HepG2 (cell line): ENCODE results near the gene SLC17A9. TPM values are rescaled to one million over a fixed set of nuclear protein-coding genes. Genes with fewer than 3 reads are reported as not detected.

Experiments
- DRAP1 ChIP-seq: IDR thresholded peaks from 2 replicates; pipeline ENCODE4 v1.6.1; 2016; ENCODE audit warnings: missing genetic modification reagents, missing compliant biosample characterization
- HDAC1 ChIP-seq: sonication (generic); formaldehyde crosslinking; IDR thresholded peaks from 2 replicates; pipeline ENCODE4 v1.5.1; 2020; ENCODE audit warnings: mild to moderate bottlenecking, missing genetic modification reagents
- HNF4A ChIP-seq: sonication (generic); formaldehyde crosslinking; IDR thresholded peaks from 2 replicates; pipeline ENCODE4 v1.4.0; 2020; ENCODE audit warnings: missing genetic modification reagents
- KLF13 ChIP-seq: sonication (generic); formaldehyde crosslinking; IDR thresholded peaks from 2 replicates; pipeline ENCODE4 v1.4.0; 2020; ENCODE audit warnings: mild to moderate bottlenecking, missing genetic modification reagents
- MNT ChIP-seq: fragments of 450-650 bp; IDR thresholded peaks from 2 replicates; pipeline ENCODE4 v1.6.1; 2016
- POLR2AphosphoS2 ChIP-seq: IDR thresholded peaks from 2 replicates; pipeline ENCODE4 v1.6.1; 2011; ENCODE audit warnings: low read depth, low read length, improper control_type of control experiment
- POLR2AphosphoS5 ChIP-seq: IDR thresholded peaks from 2 replicates; pipeline ENCODE4 v1.6.1; 2012; ENCODE audit warnings: low read depth, low read length
- SNAPC4 ChIP-seq: sonication (generic); formaldehyde crosslinking; IDR thresholded peaks from 2 replicates; pipeline ENCODE4 v1.4.0; 2020; ENCODE audit warnings: mild to moderate bottlenecking, missing genetic modification reagents
- TFDP2 ChIP-seq: sonication (generic); formaldehyde crosslinking; IDR thresholded peaks from 2 replicates; pipeline ENCODE4 v1.4.0; 2020; ENCODE audit warnings: missing genetic modification reagents
- U2AF2 ChIP-seq: fragments of 200-400 bp; formaldehyde crosslinking; IDR thresholded peaks from 2 replicates; pipeline ENCODE4 v1.6.1; 2017; ENCODE audit warnings: low read depth, mild to moderate bottlenecking, low read length
- WIZ ChIP-seq: sonication (generic); formaldehyde crosslinking; IDR thresholded peaks from 2 replicates; pipeline ENCODE4 v1.5.1; 2020; ENCODE audit warnings: mild to moderate bottlenecking, missing genetic modification reagents
- ZBTB20 ChIP-seq: sonication (generic); formaldehyde crosslinking; IDR thresholded peaks from 2 replicates; pipeline ENCODE4 v1.8.1; 2023; ENCODE audit warnings: missing genetic modification reagents, low read depth, mild to moderate bottlenecking, borderline replicate concordance
- ZBTB42 ChIP-seq: sonication (generic); formaldehyde crosslinking; IDR thresholded peaks from 2 replicates; pipeline ENCODE4 v1.5.0; 2020; ENCODE audit warnings: mild to moderate bottlenecking, missing genetic modification reagents
- ZNF205 ChIP-seq: IDR thresholded peaks from 2 replicates; pipeline ENCODE4 v1.6.1; 2018; ENCODE audit warnings: missing biosample characterization, missing genetic modification reagents
- ZNF33B ChIP-seq: sonication (generic); formaldehyde crosslinking; IDR thresholded peaks from 2 replicates; pipeline ENCODE4 v1.5.1; 2020; ENCODE audit warnings: mild to moderate bottlenecking, missing genetic modification reagents
- ZNF430 ChIP-seq: sonication (generic); formaldehyde crosslinking; IDR thresholded peaks from 2 replicates; pipeline ENCODE4 v1.9.0; 2021; ENCODE audit warnings: mild to moderate bottlenecking, missing genetic modification reagents
- ZNF546 ChIP-seq: sonication (generic); formaldehyde crosslinking; conservative IDR thresholded peaks from 2 replicates; pipeline ENCODE4 v1.8.1; 2023; ENCODE audit warnings: mild to moderate bottlenecking, missing genetic modification reagents
- ZNF761 ChIP-seq: sonication (generic); formaldehyde crosslinking; conservative IDR thresholded peaks from 2 replicates; pipeline ENCODE4 v1.4.0; 2020; ENCODE audit warnings: mild to moderate bottlenecking, missing genetic modification reagents
- ZNF766 ChIP-seq: sonication (generic); formaldehyde crosslinking; IDR thresholded peaks from 2 replicates; pipeline ENCODE4 v1.5.0; 2020; ENCODE audit warnings: missing genetic modification reagents, borderline replicate concordance
- ZNF768 ChIP-seq: sonication (generic); formaldehyde crosslinking; IDR thresholded peaks from 2 replicates; pipeline ENCODE4 v1.4.0; 2020; ENCODE audit warnings: missing genetic modification reagents
- ZNF777 ChIP-seq: sonication (generic); formaldehyde crosslinking; IDR thresholded peaks from 2 replicates; pipeline ENCODE4 v1.4.0; 2020; ENCODE audit warnings: missing genetic modification reagents
- ZNF780A ChIP-seq: sonication (generic); formaldehyde crosslinking; IDR thresholded peaks from 2 replicates; pipeline ENCODE4 v1.8.0; 2022; ENCODE audit warnings: mild to moderate bottlenecking, missing genetic modification reagents, moderate library complexity
- ZSCAN12 ChIP-seq: sonication (generic); formaldehyde crosslinking; IDR thresholded peaks from 2 replicates; pipeline ENCODE4 v1.9.0; 2021; ENCODE audit warnings: mild to moderate bottlenecking, missing genetic modification reagents
- polyA plus RNA-seq, 8 experiments: library from polyadenylated mRNA; depleted of rRNA in 3 of 8; stranded (reverse) in 7 of 8; unstranded in 1 of 8; fragments of >200 nt; fragmentation: Illumina TruSeq in 4 of 8; extraction: Trizol in 4 of 8; gene quantifications; 2 replicates each; pipeline versions ENCODE4 v1.2.1 to v1.2.3, GENCODE V29; 2011 to 2016; ENCODE audit warnings: low read depth in 4 of 8, missing spikeins in 1 of 8, mixed read lengths in 1 of 8; ENCODE audit not compliant: insufficient read depth in 1 of 8
- total RNA-seq, 5 experiments: library from RNA; depleted of rRNA; stranded (reverse); fragments of >200 nt; fragmentation: Illumina TruSeq; extraction: Trizol; gene quantifications; 2 replicates each; pipeline ENCODE4 v1.2.3, GENCODE V29; 2016; ENCODE audit warnings: low read depth in 1 of 5

SLC17A9 gene
- total and polyA plus RNA-seq, 2 of the 13 experiments (the other 11 are each of a cell fraction or from before 2014, with no cell fraction given), result 110 to 191 TPM

GRCh38 chr20:62968378-62969178 is 16.1 kb downstream of the SLC17A9 start (continued):
- peak; percentile 45; the same call in 1 of the 2 replicates for TF ChIP-seq POLR2AphosphoS2
- TF ChIP-seq ZNF205 (CRISPR knock-in tag), result no peak
- TF ChIP-seq ZNF33B, result peak; percentile 79; the same call in 1 of the 2 replicates
- no peak for TF ChIP-seq ZBTB20 (CRISPR knock-in tag)
- TF ChIP-seq ZSCAN12 (CRISPR knock-in tag), result no peak; the same call in 1 of the 2 replicates
- peak; percentile 30; the same call in 1 of the 2 replicates for TF ChIP-seq ZNF546 (CRISPR knock-in tag)
- 0 out of 2 replicates have a peak, but pooled peaks have one; percentile 8 for TF ChIP-seq ZNF766
- no peak for TF ChIP-seq U2AF2
- TF ChIP-seq ZNF777 (CRISPR knock-in tag), result 0 out of 2 replicates have a peak, but pooled peaks have one; percentile 23
- TF ChIP-seq ZBTB42 (CRISPR knock-in tag), result no peak
- TF ChIP-seq WIZ (CRISPR knock-in tag), result no peak
- peak; percentile 79 for TF ChIP-seq ZNF768 (CRISPR knock-in tag)
- TF ChIP-seq HNF4A (CRISPR knock-in tag), result 0 out of 2 replicates have a peak, but pooled peaks have one; percentile 18
- TF ChIP-seq HDAC1 (CRISPR knock-in tag), result no peak
- TF ChIP-seq MNT, result no peak
- TF ChIP-seq DRAP1 (CRISPR knock-in tag), result no peak
- TF ChIP-seq ZNF430 (CRISPR knock-in tag), result no peak; the same call in 1 of the 2 replicates
- 0 out of 2 replicates have a peak, but pooled peaks have one; percentile 18 for TF ChIP-seq ZNF761 (CRISPR knock-in tag)
- no peak for TF ChIP-seq SNAPC4 (CRISPR knock-in tag)
- no peak for TF ChIP-seq KLF13 (CRISPR knock-in tag)
- no peak for TF ChIP-seq TFDP2 (CRISPR knock-in tag)
- no peak for TF ChIP-seq ZNF780A (CRISPR knock-in tag)
- TF ChIP-seq POLR2AphosphoS5, result peak; percentile 62
